Measurements from ENCODE around the gene CYTH4. TPM values are rescaled to one million over a fixed set of nuclear protein-coding genes. Genes with fewer than 3 reads are reported as not detected.

CYTH4 gene
- polyA plus RNA-seq, 1 donor (not counting 4 experiments of a cell fraction or from before 2014, with no cell fraction given): 0.05 TPM

- H3K36me3 ChIP-seq (ENCODE audit: control insufficient read depth in 2 of 2, extremely low read depth in 1 of 2, insufficient read depth in 2 of 2, low read length in 2 of 2): peaks cover 30 to 46% of the 10 kb centered on the region in 2 experiments
Observed at GRCh38 chr22:37235897-37236607, 46.3 kb upstream of the CYTH4 start.

GRCh38 chr22:37237371-37238268 is 44.7 kb upstream of the CYTH4 start:
- no peaks in the 10 kb centered on the region for H3K27me3 ChIP-seq (ENCODE audit: control insufficient read depth, extremely low read depth, insufficient read depth, low read length)
- DNase-seq (ENCODE audit: low read depth, low spot score) (no peak), FAIRE-seq (no peak)
- H3K4me2 ChIP-seq (ENCODE audit: control insufficient read depth, extremely low read depth, insufficient read depth, low read depth, low read length): no peak overlapping the region
- peaks cover 10% of the 10 kb centered on the region for H4K20me1 ChIP-seq (ENCODE audit: control insufficient read depth, extremely low read depth, insufficient read depth, low read length)
- no peaks in the 10 kb centered on the region for H3K9me3 ChIP-seq (ENCODE audit: control insufficient read depth, low read depth, low read length)
- dilution Hi-C loops (cut with MboI; ENCODE audit: extremely low pct_ligation_motif_present, low sequenced_read_pairs): no loop called here
- TF ChIP-seq EZH2 (IDR thresholded peaks at IDR 0.05; ENCODE audit: low read length): no peak
- no peak for TF ChIP-seq CTCF (optimal IDR thresholded peaks at IDR 0.05 in 1 of 3, IDR thresholded peaks at IDR 0.05 in 1 of 3, conservative IDR thresholded peaks at IDR 0.05 in 1 of 3; ENCODE audit: extremely low read depth in 1 of 3, insufficient read depth in 2 of 3, low read length in 3 of 3)
- H3K79me2 ChIP-seq (ENCODE audit: control insufficient read depth, insufficient read depth, low read length): peaks cover 18% of the 10 kb centered on the region
- no peaks in the 10 kb centered on the region for H3K9me1 ChIP-seq (ENCODE audit: control insufficient read depth, extremely low read depth, insufficient read depth, low read length)
- no peak overlapping the region for H3K4me3 ChIP-seq (ENCODE audit: control insufficient read depth in 2 of 3, extremely low read depth in 1 of 3, insufficient read depth in 2 of 3, low read depth in 1 of 3, low read length in 3 of 3)
- H3K36me3 ChIP-seq (ENCODE audit: control insufficient read depth in 2 of 2, extremely low read depth in 1 of 2, insufficient read depth in 2 of 2, low read length in 2 of 2): peaks cover 25 to 56% of the 10 kb centered on the region in 2 experiments
- H3K9ac ChIP-seq (ENCODE audit: control insufficient read depth, extremely low read depth, insufficient read depth, low read length): no peak overlapping the region
- peaks cover 30% of the 10 kb centered on the region for H3K4me1 ChIP-seq (ENCODE audit: control insufficient read depth, extremely low read depth, insufficient read depth, low read length)
- no peak overlapping the region for H3K27ac ChIP-seq (ENCODE audit: control insufficient read depth, insufficient read depth, low read length)
- no peak overlapping the region for H2AFZ ChIP-seq (ENCODE audit: control insufficient read depth, low read length)

More at GRCh38 chr22:37235897-37236607, 46.3 kb upstream of the CYTH4 start:
- peaks cover 11% of the 10 kb centered on the region for H3K79me2 ChIP-seq (ENCODE audit: control insufficient read depth, insufficient read depth, low read length)
- H3K4me2 ChIP-seq (ENCODE audit: control insufficient read depth, extremely low read depth, insufficient read depth, low read depth, low read length): no peak overlapping the region
- H3K9ac ChIP-seq (ENCODE audit: control insufficient read depth, extremely low read depth, insufficient read depth, low read length): no peak overlapping the region
- dilution Hi-C loops (cut with MboI; ENCODE audit: extremely low pct_ligation_motif_present, low sequenced_read_pairs): no loop called here
- peaks cover 19% of the 10 kb centered on the region for H3K4me1 ChIP-seq (ENCODE audit: control insufficient read depth, extremely low read depth, insufficient read depth, low read length)
- H4K20me1 ChIP-seq (ENCODE audit: control insufficient read depth, extremely low read depth, insufficient read depth, low read length): peaks cover 10% of the 10 kb centered on the region
- H3K4me3 ChIP-seq (ENCODE audit: control insufficient read depth in 2 of 3, extremely low read depth in 1 of 3, insufficient read depth in 2 of 3, low read depth in 1 of 3, low read length in 3 of 3): no peak overlapping the region
- FAIRE-seq (no peak), DNase-seq (ENCODE audit: low read depth, low spot score) (no peak)
- H3K9me3 ChIP-seq (ENCODE audit: control insufficient read depth, low read depth, low read length): no peaks in the 10 kb centered on the region
- TF ChIP-seq EZH2 (IDR thresholded peaks at IDR 0.05; ENCODE audit: low read length) (no peak), CTCF (optimal IDR thresholded peaks at IDR 0.05 in 1 of 3, IDR thresholded peaks at IDR 0.05 in 1 of 3, conservative IDR thresholded peaks at IDR 0.05 in 1 of 3; ENCODE audit: extremely low read depth in 1 of 3, insufficient read depth in 2 of 3, low read length in 3 of 3) (no peak)
- no peak overlapping the region for H2AFZ ChIP-seq (ENCODE audit: control insufficient read depth, low read length)
- no peak overlapping the region for H3K27ac ChIP-seq (ENCODE audit: control insufficient read depth, insufficient read depth, low read length)
- H3K9me1 ChIP-seq (ENCODE audit: control insufficient read depth, extremely low read depth, insufficient read depth, low read length): no peaks in the 10 kb centered on the region
- no peaks in the 10 kb centered on the region for H3K27me3 ChIP-seq (ENCODE audit: control insufficient read depth, extremely low read depth, insufficient read depth, low read length)
